Adrenal gland (tissue), 12 donors: ENCODE measurements around the gene TOMT. TPM values are rescaled to one million over a fixed set of nuclear protein-coding genes. Genes with fewer than 3 reads are reported as not detected.

Source experiments
- DNase-seq, 7 donors: peaks; one replicate each; pipeline ENCODE4 v3.0.0-alpha.2; 2019 to 2020
- H3K27ac ChIP-seq, 5 donors: fragments of 200-600 bp; sonication (generic) in 4 of 5; 1 replicate in 3 of 5; 2 replicates in 2 of 5; pipeline versions ENCODE4 v1.5.1 to v1.8.0; 2016 to 2020; ENCODE audit warnings: mild to moderate bottlenecking in 1 of 5
- H3K27me3 ChIP-seq: fragments of 200-600 bp; 2 replicates; pipeline ENCODE4 v1.8.0; 2021
- H3K36me3 ChIP-seq, 2 donors: fragments of 200-600 bp; replicated peaks in 1 of 2; 1 replicate in 1 of 2; 2 replicates in 1 of 2; pipeline versions ENCODE4 v1.5.1 to v1.8.0; 2018 to 2022
- H3K4me1 ChIP-seq, 2 donors: fragments of 200-600 bp; replicated peaks in 1 of 2; 1 replicate in 1 of 2; 2 replicates in 1 of 2; pipeline versions ENCODE4 v1.5.1 to v1.8.0; 2018 to 2021
- H3K4me3 ChIP-seq, 4 donors: fragments of 200-600 bp; sonication (generic) in 3 of 4; one replicate each; pipeline ENCODE4 v1.5.1; 2016 to 2018
- H3K9me3 ChIP-seq, 3 donors: fragments of 200-600 bp; sonication (generic) in 1 of 3; replicated peaks in 1 of 3; 1 replicate in 2 of 3; 2 replicates in 1 of 3; pipeline versions ENCODE4 v1.5.1 to v1.8.0; 2016 to 2021
- CTCF ChIP-seq, 6 experiments: fragments of 450-650 bp in 4 of 6; fragments of 200-600 bp in 2 of 6; sonication (generic) in 1 of 6; IDR thresholded peaks; 1 replicate in 5 of 6; 2 replicates in 1 of 6; pipeline versions ENCODE4 v1.5.1 to v1.8.0; 2016 to 2021; ENCODE audit warnings: antibody characterized with exemption in 6 of 6, mild to moderate bottlenecking in 2 of 6, moderate library complexity in 1 of 6
- POLR2A ChIP-seq, 2 donors: fragments of 450-650 bp; IDR thresholded peaks; one replicate each; pipeline ENCODE4 v1.6.1; 2017; ENCODE audit warnings: antibody characterized with exemption in 2 of 2, mild to moderate bottlenecking in 2 of 2, moderate library complexity in 1 of 2
- WGBS, 4 donors: extraction: QIAGEN DNeasy Blood & Tissue Kit in 2 of 4; methylation state at CpG; one replicate each; pipeline versions ENCODE4 v1.1.5 to v1.1.7; 2013 to 2017; 5-methylcytosine and 5-hydroxymethylcytosine counted together
- intact Hi-C, 2 donors: fragments of 100-400 bp; cut with DNase I; formaldehyde crosslinking; loops; one replicate each; pipeline versions ENCODE4 v1.14.1 to v1.15.0; 2022 to 2023
- polyA plus RNA-seq, 3 donors: library from polyadenylated mRNA; stranded (reverse); fragments of 200-250 nt in 2 of 3; fragments of 350-450 nt in 1 of 3; fragmentation: Illumina TruSeq in 1 of 3; extraction: RNeasy Lipid Tissue Mini Kit (QIAGEN cat#74804) in 1 of 3; gene quantifications; one replicate each; pipeline ENCODE4 v1.2.3, GENCODE V29; 2013 to 2014
- total RNA-seq, 9 donors: library from RNA; depleted of rRNA in 4 of 9; stranded (reverse); fragments of >200 nt in 4 of 9; fragments of 120-200 nt in 1 of 9; fragmentation: NEBNext Ultra II Directional in 1 of 9; extraction: Animal tissue kit (Norgen Biotek cat#: 25700) in 1 of 9; gene quantifications; one replicate each; pipeline versions ENCODE4 v1.1.0 to v1.2.4, GENCODE V29; 2013 to 2023
- donor health status: healthy with polysubstance abuse.
- donor health status: Bipolar disorder and iron deficiency.
- donor health status: DM: yes; HTN: yes; CAD: no.
- donor health status: DM: no; HTN: no; CAD: no.
- donor health status: DM: no; HTN: no; CAD: no.
- donor health status: DM: yes; HTN: yes; CAD: no.

Gene TOMT
- total and polyA plus RNA-seq, 12 donors: not detected

GRCh38 chr11:72067266-72067665 is 38.5 kb upstream of the TOMT start:
- H3K27me3 ChIP-seq: no peaks in the 10 kb centered on the region
- H3K9me3 ChIP-seq: no peaks in the 10 kb centered on the region
- DNase-seq: no peak
- peak overlapping the region in 2 of 5 donors; percentile 5 to 31 for H3K27ac ChIP-seq
- H3K4me1 ChIP-seq: peaks cover 40 to 53% of the 10 kb centered on the region in 2 donors
- TF ChIP-seq POLR2A (IDR thresholded peaks at IDR 0.05) (no peak), CTCF (IDR thresholded peaks at IDR 0.05) (no peak)
- H3K4me3 ChIP-seq: no peak overlapping the region
- H3K36me3 ChIP-seq: no peaks in the 10 kb centered on the region
- intact Hi-C loops: no loop called here

- no peaks in the 10 kb centered on the region for H3K9me3 ChIP-seq
- H3K4me3 ChIP-seq: no peak overlapping the region
- intact Hi-C loops: no loop called here
- H3K4me1 ChIP-seq: peaks cover 40 to 57% of the 10 kb centered on the region in 2 donors
- no peaks in the 10 kb centered on the region for H3K27me3 ChIP-seq
- H3K36me3 ChIP-seq: no peaks in the 10 kb centered on the region
- DNase-seq: no peak
- H3K27ac ChIP-seq: peak overlapping the region in 1 of 5 donors; percentile 31
- TF ChIP-seq POLR2A (IDR thresholded peaks at IDR 0.05) (no peak), CTCF (IDR thresholded peaks at IDR 0.05) (no peak)
These were observed 38.0 kb upstream of the TOMT start for GRCh38 chr11:72067676-72068075.

DNA sequence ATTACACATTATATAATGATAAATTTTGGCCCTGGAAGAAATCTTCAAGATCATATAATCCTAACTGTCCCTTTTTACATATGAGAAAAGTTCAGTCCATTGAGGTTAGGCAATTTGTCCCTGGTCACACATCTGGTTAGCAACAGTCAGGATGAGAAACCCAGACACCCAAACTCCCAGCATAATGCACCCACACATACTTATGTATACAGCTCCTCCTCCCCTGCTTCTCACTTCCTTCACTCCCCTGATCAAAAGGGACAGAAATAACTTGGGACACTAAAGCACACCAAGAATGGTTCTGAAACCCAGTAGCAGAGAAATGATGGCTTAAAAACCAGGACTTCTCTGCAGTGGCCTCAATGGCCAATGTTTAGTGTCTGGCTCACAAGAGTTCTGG is 36.5 kb upstream of the TOMT start:
- no peaks in the 10 kb centered on the region for H3K9me3 ChIP-seq
- no peaks in the 10 kb centered on the region for H3K36me3 ChIP-seq
- intact Hi-C loops: no loop called here
- no peak for TF ChIP-seq POLR2A (IDR thresholded peaks at IDR 0.05)
- TF ChIP-seq CTCF (IDR thresholded peaks at IDR 0.05): no peak
- peaks cover 40 to 57% of the 10 kb centered on the region in 2 donors for H3K4me1 ChIP-seq
- H3K27ac ChIP-seq: peak overlapping the region; percentile 49 to 95 (median 80)
- peak overlapping the region in 1 of 4 donors; percentile 43 for H3K4me3 ChIP-seq
- no peaks in the 10 kb centered on the region for H3K27me3 ChIP-seq
- no peak for DNase-seq

DNA sequence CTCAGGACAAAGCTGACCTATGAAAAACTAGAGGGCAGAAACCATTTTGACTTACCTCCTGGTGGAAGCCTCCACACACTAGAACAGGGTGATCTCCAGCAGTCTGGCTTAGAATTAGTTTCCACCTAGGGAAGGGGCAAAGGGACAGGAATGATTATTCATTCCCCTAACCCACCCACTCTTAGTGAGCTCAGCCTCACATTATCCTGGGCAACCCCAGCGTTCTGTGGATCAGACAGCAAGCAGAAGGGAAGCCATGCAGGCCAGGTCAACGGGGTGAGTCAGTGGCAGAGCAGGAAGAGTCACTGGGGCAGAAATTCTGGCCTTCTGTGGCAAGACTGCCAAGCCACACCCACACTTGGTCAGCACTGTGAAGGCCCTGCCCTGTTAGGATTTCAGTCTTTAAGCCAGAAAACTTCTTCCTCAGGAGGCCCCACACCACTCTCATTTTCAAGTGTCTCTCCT is 35.9 kb upstream of the TOMT start:
- no peaks in the 10 kb centered on the region for H3K36me3 ChIP-seq
- H3K27me3 ChIP-seq: no peaks in the 10 kb centered on the region
- TF ChIP-seq POLR2A (IDR thresholded peaks at IDR 0.05) (peak; percentile 11 to 80), CTCF (IDR thresholded peaks at IDR 0.05) (no peak)
- intact Hi-C loops: no loop called here
- peak; percentile 86 to 96 (median 95) for DNase-seq
- peaks cover 34 to 57% of the 10 kb centered on the region in 2 donors for H3K4me1 ChIP-seq
- H3K27ac ChIP-seq: peak overlapping the region; percentile 49 to 95 (median 80)
- WGBS, 4 donors: 0 to 6% (median 1%) methylated on average over 2 of the region's 2 CpGs; no CpG with 5 or more reads in 1 of the 4 donors
- H3K9me3 ChIP-seq: no peaks in the 10 kb centered on the region
- peak overlapping the region in 1 of 4 donors; percentile 43 for H3K4me3 ChIP-seq
